GM23338 (cell line): ENCODE results near the gene RIOX2.

Experiments used
- CREB1 ChIP-seq: fragments of 250-450 bp; sonication (Bioruptor Pico); IDR thresholded peaks from 2 replicates; pipeline ENCODE4 v1.5.0; 2020; ENCODE audit warnings: low read depth, mild to moderate bottlenecking, moderate library complexity
- CTCF ChIP-seq, 2 experiments: fragments of 200-600 bp in 1 of 2; sonication (generic) in 1 of 2; conservative IDR thresholded peaks; 2 replicates each; pipeline versions ENCODE4 v1.5.1 to v1.6.1; 2016 to 2017; ENCODE audit warnings: antibody characterized with exemption in 2 of 2, low read depth in 2 of 2, mild to moderate bottlenecking in 2 of 2, moderate library complexity in 1 of 2
- EZH2 ChIP-seq: fragments of 200-600 bp; sonication (generic); IDR thresholded peaks from one replicate; pipeline ENCODE4 v1.8.0; 2017; ENCODE audit warnings: antibody characterized with exemption, mild to moderate bottlenecking, low read depth; ENCODE audit not compliant: unreplicated experiment
- EZH2phosphoT487 ChIP-seq: fragments of 200-600 bp; sonication (generic); IDR thresholded peaks from one replicate; pipeline ENCODE4 v1.8.1; 2018; ENCODE audit warnings: antibody characterized with exemption; ENCODE audit not compliant: unreplicated experiment
- POLR2AphosphoS5 ChIP-seq: IDR thresholded peaks from 2 replicates; pipeline ENCODE4 v1.6.1; 2016; ENCODE audit warnings: antibody characterized with exemption, low read depth
- ZNF331 ChIP-seq: fragments of 250-450 bp; sonication (Bioruptor Pico); IDR thresholded peaks from 2 replicates; pipeline ENCODE4 v1.5.0; 2020; ENCODE audit warnings: low read depth, mild to moderate bottlenecking, moderate library complexity
- TF ChIP-seq, protein P1 (sequence below): fragments of 250-450 bp; sonication (Bioruptor Pico); IDR thresholded peaks from 2 replicates; pipeline ENCODE4 v1.5.0; 2020; ENCODE audit warnings: mild to moderate bottlenecking, moderate library complexity

- TF ChIP-seq CTCF (conservative IDR thresholded peaks at IDR 0.05; ENCODE audit: low read depth in 2 of 2) (no peak), EZH2 (no peak), POLR2AphosphoS5 (no peak), CREB1 (CRISPR knock-in tag) (no peak), EZH2phosphoT487 (no peak), ZNF331 (CRISPR knock-in tag) (no peak)
- TF ChIP-seq, protein P1, sequence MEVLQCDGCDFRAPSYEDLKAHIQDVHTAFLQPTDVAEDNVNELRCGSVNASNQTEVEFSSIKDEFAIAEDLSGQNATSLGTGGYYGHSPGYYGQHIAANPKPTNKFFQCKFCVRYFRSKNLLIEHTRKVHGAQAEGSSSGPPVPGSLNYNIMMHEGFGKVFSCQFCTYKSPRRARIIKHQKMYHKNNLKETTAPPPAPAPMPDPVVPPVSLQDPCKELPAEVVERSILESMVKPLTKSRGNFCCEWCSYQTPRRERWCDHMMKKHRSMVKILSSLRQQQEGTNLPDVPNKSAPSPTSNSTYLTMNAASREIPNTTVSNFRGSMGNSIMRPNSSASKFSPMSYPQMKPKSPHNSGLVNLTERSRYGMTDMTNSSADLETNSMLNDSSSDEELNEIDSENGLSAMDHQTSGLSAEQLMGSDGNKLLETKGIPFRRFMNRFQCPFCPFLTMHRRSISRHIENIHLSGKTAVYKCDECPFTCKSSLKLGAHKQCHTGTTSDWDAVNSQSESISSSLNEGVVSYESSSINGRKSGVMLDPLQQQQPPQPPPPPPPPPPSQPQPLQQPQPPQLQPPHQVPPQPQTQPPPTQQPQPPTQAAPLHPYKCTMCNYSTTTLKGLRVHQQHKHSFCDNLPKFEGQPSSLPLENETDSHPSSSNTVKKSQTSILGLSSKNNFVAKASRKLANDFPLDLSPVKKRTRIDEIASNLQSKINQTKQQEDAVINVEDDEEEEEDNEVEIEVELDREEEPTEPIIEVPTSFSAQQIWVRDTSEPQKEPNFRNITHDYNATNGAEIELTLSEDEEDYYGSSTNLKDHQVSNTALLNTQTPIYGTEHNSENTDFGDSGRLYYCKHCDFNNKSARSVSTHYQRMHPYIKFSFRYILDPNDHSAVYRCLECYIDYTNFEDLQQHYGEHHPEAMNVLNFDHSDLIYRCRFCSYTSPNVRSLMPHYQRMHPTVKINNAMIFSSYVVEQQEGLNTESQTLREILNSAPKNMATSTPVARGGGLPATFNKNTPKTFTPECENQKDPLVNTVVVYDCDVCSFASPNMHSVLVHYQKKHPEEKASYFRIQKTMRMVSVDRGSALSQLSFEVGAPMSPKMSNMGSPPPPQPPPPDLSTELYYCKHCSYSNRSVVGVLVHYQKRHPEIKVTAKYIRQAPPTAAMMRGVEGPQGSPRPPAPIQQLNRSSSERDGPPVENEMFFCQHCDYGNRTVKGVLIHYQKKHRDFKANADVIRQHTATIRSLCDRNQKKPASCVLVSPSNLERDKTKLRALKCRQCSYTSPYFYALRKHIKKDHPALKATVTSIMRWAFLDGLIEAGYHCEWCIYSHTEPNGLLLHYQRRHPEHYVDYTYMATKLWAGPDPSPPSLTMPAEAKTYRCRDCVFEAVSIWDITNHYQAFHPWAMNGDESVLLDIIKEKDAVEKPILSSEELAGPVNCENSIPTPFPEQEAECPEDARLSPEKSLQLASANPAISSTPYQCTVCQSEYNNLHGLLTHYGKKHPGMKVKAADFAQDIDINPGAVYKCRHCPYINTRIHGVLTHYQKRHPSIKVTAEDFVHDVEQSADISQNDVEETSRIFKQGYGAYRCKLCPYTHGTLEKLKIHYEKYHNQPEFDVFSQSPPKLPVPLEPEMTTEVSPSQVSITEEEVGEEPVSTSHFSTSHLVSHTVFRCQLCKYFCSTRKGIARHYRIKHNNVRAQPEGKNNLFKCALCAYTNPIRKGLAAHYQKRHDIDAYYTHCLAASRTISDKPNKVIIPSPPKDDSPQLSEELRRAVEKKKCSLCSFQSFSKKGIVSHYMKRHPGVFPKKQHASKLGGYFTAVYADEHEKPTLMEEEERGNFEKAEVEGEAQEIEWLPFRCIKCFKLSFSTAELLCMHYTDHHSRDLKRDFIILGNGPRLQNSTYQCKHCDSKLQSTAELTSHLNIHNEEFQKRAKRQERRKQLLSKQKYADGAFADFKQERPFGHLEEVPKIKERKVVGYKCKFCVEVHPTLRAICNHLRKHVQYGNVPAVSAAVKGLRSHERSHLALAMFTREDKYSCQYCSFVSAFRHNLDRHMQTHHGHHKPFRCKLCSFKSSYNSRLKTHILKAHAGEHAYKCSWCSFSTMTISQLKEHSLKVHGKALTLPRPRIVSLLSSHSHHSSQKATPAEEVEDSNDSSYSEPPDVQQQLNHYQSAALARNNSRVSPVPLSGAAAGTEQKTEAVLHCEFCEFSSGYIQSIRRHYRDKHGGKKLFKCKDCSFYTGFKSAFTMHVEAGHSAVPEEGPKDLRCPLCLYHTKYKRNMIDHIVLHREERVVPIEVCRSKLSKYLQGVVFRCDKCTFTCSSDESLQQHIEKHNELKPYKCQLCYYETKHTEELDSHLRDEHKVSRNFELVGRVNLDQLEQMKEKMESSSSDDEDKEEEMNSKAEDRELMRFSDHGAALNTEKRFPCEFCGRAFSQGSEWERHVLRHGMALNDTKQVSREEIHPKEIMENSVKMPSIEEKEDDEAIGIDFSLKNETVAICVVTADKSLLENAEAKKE, result no peak
Observed at GRCh38 chr3:98003306-98003969, 31.2 kb upstream of the RIOX2 start.
